HL-60/S4 treated with retinoic acid at 250 ng/mL for 4 days and 3 days (cell line): ENCODE measurements around the gene REELD1.

Source experiments
- in situ Hi-C: fragments of 300-500 bp; cut with MboI; formaldehyde crosslinking; loops from 2 replicates; pipeline ENCODE4 v1.7.0; 2022; ENCODE audit warnings: low sequenced_read_pairs

REELD1 gene

DNA sequence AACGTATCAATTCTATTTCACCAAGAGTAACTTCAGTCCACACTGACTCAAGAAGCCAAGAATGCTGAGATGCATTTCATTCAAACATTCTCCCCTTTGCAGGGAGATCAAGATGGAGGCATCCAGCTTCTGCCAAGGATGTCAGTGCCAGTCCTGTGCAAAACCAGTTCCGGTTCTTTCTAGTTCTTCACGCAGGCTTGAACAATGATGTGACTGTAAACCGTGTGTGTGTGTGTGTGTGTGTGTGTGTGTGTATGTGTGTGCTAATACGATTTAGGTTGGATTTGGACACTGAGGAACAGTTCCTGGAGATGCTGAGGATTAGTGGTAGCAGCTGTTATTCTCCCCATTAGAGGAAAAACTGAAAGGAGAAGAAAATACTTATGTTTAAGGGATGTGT lies at the start of gene REELD1:
REELD1 (plus strand) TSS at position 301 of the 400 bp plus-strand sequence. CDS start 2,415 bp downstream, outside the sequence.
- in situ Hi-C loops: no loop called here

DNA sequence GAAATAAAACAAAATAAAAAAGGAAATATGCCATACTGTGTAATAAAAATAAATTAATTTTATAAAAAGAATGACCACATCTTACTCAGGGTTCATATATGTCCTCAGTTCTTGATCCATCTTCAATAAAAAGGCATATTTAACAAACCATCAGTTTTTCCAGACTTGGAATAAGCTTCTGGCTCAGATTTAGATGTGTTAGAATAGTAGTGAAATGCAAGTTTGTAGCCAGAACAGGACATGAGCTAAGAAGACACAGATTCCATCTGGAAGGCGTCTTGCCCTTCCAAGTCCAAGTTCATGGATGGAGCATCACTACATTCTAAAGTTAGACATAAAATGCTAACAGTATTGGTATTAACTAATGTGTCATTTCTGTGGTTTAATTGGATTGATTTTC lies 49.1 kb upstream of the REELD1 start:
- in situ Hi-C loops: no loop called here

DNA sequence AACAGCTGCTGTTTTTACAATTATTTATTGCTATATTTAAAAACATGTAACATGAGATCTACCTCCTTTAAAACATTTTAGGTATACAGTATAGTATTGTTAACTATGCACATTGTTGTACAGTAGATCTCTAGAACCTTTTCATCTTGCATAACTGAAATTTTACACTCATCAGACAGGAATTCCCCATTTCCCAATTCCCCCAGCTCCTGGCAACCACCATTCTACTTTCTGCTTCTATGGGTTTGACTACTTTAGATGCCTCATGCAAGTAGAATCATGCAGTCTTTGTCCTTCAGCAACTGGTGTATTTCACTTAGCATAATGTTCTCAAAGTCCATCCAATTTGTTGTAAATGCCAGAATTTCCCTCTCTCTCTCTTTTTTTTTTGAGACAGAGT lies 48.5 kb upstream of the REELD1 start:
- in situ Hi-C loops: no loop called here

DNA sequence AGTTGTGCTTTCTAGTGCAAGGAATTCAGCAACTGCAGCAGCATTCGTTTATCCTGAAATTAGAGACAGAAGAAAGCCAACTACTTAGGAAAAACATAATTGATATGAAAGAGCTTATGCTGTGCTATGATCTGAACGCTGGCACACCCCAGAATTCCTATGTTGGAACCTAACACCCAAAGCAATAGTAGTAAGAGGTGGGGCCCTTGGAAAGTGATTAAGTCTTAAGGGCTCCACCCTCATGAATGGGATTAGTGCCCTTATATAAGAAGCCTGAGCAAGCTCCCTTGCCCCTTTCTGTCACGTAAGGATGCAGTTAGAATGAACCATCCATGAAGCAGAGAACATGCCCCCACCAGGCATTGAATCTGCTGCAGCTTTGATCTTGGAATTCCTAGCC lies 44.2 kb upstream of the REELD1 start:
- in situ Hi-C loops: no loop called here

DNA sequence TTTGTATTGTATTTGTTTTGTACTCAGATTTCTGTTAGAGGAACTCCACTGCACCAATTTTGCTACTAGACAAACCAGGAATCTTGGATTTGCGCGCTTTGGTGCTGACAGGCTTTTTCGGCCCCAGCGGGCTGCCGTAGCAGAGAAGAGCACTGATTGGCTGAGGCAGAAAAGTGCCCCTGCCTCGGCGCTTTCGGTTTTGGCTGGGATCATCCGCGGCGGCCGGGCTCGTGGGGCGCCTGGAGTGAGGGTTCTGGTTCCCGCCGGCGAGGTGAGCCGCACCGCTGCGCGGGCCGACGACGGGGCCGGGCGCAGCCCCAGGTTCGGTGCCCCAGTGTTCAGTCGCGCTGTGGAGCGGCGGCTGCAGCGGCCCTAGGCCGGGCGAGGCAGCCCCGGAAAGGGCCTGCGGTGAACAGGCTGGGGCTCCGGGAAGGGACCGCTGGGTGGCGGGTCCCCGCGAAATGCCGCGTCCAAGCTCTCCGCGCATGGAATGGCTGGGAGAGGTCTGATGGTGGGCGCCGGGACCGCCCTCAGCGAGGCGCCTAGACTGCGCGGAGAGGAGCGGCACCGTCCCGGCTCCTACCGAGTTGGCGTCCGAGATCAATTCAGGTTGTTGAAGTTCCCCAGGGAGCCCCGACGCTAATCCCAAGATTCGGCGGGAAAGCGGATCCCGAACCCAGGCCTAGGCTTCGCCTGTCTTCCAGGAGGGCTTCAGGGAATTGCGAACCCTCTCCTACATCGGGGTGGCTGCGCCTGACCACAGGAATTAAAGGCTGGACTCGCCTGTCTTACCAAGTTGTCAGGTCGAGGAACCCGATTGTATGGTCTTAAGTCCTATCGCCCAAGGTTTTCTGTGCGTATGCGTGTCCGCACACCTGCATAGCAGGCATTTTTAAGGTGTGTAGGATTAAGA lies 38.5 kb upstream of the REELD1 start, which contains the start of gene LSM6:
LSM6 (plus strand) TSS at position 178 of the 913 bp plus-strand sequence. CDS start 7,204 bp downstream, outside the sequence.
- in situ Hi-C loops: no loop called here

DNA sequence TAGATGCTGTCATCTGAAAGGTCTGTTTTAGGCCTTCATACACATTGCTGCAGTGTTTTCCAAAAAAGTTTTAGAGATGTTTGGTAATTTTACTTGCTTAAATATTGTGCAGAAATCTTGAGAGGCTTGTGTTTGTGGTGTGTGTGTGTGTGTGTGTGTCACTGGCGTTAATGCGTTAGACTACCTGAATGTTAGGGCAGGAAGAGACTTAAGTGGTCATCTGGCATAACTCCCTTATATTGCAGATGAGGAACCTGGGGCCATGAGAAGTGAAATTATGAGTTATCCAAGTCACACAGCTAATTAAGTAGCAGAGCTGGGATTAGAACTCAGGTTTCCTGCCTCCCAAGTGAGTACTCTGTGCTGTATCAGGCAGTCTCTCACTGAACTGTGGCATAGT lies 37.4 kb upstream of the REELD1 start:
- in situ Hi-C loops: no loop called here

DNA sequence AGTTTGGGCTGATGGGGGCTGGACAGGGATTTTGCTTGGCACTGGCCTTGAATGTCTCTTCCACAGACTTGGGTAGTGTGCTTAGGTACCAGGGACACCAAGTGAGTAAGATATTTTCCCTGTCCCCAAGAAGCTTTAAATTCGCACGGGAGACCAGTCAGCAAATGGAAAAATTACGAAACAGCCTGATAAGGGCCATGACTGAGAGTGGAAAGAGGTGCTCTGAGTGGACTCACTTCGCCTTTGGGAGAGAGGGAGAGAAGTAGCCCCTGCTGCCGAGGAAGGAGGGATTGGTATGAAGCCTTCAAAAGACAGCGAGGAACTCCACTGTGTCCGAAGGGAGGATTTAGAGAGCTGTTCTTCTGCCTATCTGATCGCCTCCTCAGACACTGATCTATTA lies 36.2 kb upstream of the REELD1 start:
- in situ Hi-C loops: no loop called here

DNA sequence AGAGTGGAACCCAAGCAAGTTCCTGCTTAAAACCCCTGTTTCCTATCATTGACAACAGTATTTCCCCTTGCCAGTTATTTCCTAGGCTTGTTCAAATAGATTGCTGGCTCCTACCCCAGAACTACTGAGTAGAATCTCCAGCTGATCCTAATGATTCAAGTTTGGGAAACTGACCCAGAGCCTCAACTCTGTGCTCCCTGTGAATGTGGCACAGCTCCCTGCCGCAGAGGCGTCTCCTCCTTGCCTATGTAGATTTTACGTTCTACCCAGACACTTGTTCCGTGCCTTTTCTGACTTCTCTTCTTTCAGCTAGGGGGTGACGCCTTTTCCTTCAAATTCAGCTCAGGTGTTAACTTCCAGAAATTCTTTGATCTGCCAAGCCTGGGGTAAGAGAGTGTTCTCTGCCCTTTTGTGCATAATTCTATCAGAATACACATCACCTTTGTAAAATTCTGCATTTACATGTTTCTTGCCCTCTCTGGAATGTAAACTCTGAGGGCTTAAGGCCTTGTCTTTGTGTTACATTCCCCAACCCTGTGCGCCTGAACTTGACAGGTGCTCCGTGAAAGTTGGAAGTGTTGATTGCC lies 34.5 kb upstream of the REELD1 start:
- in situ Hi-C loops: no loop called here

DNA sequence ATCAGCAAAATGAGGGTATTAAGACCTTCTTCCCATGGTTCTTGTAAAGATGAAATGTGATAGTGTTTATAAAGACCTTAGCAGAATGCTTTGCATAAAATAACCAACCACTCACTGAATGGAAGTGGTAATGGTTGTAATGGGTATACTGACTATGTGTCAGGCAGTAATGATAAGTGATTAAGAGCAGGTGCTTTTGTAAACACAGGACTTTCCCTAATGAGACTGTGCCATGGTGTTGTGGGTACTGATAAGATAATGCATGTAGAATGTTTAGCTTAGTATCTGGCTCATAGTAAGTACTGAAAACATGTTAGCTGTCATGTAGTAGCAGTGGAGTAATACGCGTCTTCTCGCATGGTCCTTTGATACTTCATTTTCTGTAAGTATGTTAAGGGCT lies 31.9 kb upstream of the REELD1 start:
- in situ Hi-C loops: no loop called here

DNA sequence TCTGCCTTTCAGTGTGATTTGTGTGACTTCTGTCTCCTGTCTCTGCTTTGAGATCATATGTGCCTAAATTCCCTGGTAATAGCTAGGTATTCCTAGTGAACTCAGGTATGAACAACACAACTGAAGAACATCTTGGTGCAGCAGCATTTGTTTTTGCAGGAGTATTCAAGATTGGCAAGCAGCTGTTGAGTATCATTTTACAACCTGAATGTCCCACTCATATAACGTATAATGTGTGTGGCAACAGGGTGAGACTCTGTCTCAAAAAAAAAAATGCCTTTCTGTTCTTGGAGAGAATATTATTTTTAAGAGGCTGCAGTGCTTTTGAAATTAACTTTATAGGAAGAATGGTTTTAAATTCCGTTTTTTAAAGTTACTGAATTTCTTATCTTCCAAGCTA lies 31.1 kb upstream of the REELD1 start:
- in situ Hi-C loops: no loop called here

DNA sequence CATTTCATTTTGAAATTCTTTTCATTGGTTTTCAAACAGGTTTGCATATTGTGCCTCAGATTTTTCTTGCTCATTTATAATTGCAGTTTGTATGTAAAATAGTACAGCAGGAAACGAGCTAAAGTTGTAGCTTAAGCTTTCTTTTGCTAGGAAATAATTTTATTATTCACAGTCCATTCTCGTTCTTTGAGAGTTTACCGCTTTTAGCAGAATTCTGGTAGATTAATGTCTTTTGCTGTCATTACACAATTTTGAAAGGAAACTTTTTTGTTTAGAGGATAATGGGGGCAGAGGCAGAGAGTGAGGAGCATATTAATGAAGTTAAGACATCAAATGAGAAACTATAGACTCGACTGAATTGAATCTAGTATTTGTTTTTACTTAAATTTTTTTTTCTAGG lies 28.3 kb upstream of the REELD1 start:
- in situ Hi-C loops: no loop called here

DNA sequence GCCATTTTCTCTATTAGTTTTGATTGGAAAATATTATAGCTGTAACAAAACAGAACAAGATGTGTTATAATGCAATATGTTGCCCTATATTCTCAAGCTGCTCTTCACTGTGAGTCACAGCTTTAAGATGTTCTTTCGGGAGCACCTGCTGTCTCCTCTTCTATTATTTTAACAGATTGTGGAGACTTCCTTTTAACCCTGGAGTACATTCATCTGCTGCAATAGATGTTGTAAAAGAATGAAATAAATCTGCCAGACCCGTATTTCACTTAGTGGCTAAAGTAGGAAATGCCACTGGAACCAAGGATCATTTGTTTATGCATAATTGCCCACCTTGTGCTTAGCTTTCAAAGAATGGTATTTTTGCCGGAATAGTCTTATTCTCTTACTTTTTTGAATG lies 27.7 kb upstream of the REELD1 start:
- in situ Hi-C loops: no loop called here

DNA sequence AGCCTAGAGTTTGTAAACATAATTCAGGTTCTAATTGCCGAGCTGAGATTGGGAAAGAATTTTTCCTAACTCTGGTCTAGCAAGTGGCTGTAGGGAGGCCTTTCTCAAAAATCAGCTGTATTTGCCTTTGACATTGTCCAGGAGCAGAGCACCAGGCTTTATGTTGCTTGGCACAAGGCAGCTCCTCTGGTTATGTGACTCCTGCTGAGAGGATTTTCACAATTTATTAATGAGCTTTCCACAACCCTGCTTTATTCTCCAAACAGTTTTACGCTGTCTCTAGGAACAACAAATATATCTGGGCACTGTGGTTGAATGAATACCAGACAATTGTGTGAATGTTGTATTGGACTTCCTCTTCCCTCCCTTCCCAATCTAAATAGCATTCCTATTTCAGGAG lies 23.9 kb upstream of the REELD1 start:
- in situ Hi-C loops: no loop called here

DNA sequence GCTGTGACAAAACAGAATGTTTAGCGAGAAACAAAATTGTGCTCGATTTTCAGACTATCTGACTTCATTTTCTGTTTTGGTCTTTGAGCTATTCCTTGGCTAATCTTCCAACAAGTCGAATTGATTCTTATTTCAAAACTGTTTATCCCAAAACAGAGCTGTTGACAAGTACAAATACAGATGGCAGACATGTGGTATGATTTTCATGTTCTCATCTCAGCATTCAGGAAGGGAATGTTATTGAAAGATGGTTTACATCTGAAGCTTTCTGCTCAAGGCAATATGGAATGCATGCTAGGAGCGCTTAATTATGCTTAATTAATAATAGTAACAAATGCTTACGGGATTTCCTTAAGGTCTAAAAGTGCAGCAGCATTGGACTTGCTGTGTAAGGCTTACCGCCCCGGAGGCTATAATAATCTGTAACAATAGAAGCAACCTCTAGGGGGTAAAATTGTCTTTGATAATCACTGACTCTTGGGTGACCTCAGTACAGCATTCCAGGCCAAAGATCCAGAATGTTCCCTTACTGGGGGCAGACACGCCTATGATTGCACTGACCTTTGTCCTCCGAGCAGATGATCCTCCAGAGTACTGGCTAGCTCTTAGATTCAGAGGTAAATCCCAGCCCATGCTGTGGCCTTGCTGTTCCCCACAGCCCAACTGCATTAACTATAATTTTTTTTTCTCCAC lies 22.4 kb upstream of the REELD1 start:
- in situ Hi-C loops: no loop called here

DNA sequence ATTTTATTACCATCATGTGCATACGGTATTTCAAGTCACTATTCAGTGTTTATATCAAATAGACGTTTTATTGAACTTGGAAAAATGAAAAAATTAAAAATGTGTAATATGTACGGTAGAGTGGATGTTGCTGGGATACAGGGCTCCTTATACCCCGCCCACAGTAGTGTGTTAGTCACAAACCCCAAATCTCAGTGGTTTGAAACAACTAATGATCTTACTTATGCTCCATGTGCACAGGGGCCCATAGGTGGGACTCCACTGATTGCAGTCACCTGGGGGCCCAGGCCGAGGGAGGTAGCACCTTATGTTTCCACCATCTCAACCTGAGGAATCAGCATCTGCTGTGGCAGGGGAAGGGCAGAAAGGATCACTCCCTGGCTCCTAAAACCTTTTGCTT lies 20.7 kb upstream of the REELD1 start:
- in situ Hi-C loops: no loop called here

DNA sequence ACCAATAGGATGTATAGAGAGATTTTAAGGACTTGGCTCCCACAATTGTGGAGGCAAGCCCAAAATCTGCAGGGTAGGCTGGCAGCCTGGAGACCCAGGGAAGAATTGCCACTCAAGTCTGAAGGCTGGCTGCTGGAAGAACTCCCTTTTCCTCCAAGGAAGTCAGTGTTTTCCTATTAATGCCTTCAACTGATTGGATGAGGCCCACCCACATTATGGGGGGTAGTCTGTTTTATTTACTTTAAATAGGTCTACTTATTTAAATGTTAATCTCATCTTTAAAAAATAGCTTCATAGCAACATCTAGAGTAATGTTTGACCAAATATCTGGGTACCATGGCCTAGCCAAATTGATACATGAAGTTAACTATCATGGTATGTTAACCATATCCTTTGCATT lies 20.1 kb upstream of the REELD1 start:
- in situ Hi-C loops: no loop called here

DNA sequence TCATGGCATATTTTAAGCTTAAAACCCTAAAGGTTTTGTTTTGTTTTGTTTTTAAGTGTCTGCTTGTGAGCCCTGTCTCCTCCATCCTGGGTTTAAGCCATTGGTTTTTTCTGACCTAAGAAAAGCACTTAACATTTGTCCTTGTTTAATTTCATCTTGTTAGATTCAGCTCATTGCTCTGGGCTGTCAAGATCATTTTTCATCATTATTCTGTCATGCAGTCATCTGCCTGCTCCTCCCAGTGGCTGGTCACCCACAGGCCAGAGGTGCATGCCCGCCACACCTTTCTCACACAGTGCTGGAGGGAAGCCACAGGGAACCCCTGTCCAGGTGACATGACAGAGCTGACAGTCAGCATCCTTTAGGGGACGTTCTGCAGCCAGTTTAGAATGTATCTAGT lies 11.7 kb upstream of the REELD1 start:
- in situ Hi-C loops: no loop called here

DNA sequence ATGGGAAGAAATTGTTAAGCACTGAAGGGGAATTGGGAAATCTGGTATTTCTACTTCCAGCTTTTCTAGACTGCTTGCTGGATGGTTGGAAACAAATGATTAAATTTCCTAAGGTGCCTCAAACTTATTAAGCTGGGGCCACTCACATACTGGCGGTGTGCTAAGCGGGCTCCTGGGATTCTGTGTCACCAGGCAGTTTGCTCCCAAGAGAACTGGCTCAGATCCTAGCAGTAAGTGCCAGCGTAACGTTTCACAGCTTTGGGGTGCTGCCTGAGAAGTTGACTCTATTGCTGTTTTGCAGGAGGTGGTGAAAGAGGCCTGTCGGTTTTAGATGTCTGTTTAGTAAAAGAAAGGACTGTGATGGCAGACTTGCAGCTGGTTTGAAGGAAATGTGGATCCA lies 6.9 kb upstream of the REELD1 start:
- in situ Hi-C loops: no loop called here

DNA sequence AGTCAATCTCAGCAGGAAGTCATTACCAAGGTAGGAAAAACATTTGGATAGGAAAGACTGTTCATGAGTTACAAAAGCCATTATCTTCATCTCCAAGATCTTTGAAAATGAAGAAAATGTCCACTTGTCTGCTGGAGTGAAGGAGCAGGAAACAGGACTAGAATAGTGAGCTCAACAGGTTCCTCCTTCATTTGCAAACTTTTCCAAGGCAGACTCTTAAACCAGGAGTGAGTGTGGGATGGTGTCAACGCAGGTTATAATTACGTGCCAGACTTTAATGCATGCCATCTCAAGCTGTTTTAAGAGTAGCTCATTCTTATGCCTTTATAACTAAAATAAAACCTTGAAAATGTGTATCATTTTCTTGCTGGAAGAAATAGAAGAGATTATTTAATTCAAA lies 3.4 kb upstream of the REELD1 start:
- in situ Hi-C loops: no loop called here

DNA sequence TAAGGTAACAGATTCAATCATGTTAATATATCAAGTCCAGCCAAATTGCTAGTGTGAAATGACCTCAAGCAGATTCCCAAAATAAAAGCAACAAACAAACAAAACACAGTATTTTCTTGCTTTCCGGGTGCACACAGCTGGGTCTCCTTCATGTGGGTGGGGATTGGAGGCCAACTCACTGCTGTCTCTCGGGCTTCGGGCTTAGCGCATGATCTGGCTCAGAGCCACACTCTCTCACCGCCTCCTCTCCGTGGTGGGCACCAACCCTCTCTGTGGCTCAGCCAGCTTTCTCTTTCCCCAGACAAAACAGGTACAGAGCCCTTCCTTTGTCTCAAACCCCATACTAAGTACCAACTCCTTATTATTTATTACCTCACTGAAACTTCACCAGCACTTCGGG lies 2.9 kb upstream of the REELD1 start:
- in situ Hi-C loops: no loop called here

DNA sequence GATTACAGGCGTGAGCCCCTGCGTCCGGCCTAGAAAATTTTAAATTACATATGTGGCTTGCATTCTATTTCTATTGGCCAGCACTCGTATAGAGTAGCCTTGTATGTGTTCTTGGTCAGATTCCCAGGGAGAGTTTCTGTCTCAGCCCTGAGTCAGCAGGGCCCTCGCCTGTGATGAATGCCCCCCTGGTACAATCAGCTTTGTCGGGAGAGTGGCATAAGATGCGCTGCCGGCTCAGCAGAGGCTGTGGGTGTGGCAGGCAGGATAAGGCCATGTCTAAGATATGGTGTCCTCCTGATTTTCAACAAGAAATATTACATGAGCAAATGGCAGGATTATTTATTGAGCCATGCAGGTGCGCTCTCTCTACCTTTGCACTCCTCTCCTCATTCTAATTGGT lies 1.6 kb upstream of the REELD1 start:
- in situ Hi-C loops: no loop called here

DNA sequence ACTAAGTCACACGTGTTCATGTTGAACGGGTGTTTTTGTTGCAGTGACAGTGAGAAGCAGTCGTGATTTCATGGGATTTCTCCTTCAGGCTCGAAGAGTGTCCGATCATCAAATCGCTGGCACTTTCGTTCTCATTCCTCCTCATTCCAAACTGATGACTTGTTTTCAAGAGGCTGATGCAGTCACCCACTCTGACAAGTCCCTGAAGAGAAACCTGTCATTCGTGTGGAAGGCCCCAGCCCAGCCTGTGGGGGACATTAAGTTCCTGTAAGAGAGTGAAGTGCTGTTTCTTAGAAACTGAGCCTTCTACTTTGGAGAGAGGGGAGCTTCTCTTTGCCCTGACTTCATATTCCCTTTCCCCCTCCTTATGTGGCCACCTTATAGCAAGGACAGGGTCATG lies 8.0 kb downstream of the REELD1 start:
- in situ Hi-C loops: no loop called here
